ENCODE measurements around the gene ANKRD33. TPM values are rescaled to one million over a fixed set of nuclear protein-coding genes. Genes with fewer than 3 reads are reported as not detected.

ANKRD33 gene
- total RNA-seq, 4 donors from 2014 or later: not detected

GRCh38 chr12:51867371-51867770 is 20.5 kb upstream of the ANKRD33 start:
- no peak for TF ChIP-seq CTCF (IDR thresholded peaks at IDR 0.05; ENCODE audit: low read depth)

- no peak for TF ChIP-seq CTCF (IDR thresholded peaks at IDR 0.05; ENCODE audit: low read depth)
Measured at GRCh38 chr12:51867796-51868428, 20.0 kb upstream of the ANKRD33 start.

GRCh38 chr12:51868821-51869495 is 18.9 kb upstream of the ANKRD33 start:
- no peak for TF ChIP-seq CTCF (IDR thresholded peaks at IDR 0.05; ENCODE audit: low read depth)

GRCh38 chr12:51869496-51869865 is 18.4 kb upstream of the ANKRD33 start:
- no peak for TF ChIP-seq CTCF (IDR thresholded peaks at IDR 0.05; ENCODE audit: low read depth)

GRCh38 chr12:51869931-51870330 is 18.0 kb upstream of the ANKRD33 start:
- no peak for TF ChIP-seq CTCF (IDR thresholded peaks at IDR 0.05; ENCODE audit: low read depth)

- no peak for TF ChIP-seq CTCF (IDR thresholded peaks at IDR 0.05; ENCODE audit: low read depth)
Measured at GRCh38 chr12:51870504-51870903, 17.4 kb upstream of the ANKRD33 start.

- no peak for TF ChIP-seq CTCF (IDR thresholded peaks at IDR 0.05; ENCODE audit: low read depth)
Measured at GRCh38 chr12:51871126-51871525, 16.8 kb upstream of the ANKRD33 start.

All from subcutaneous adipose tissue (tissue), 4 donors.